KOPT-K1 (cell line): Measurements from ENCODE around the gene IQCH.

ENCODE experiments used
- H3K27ac ChIP-seq: fragments of 200-600 bp; sonication (generic); 2 replicates; pipeline ENCODE4 v1.5.1; 2016; ENCODE audit warnings: antibody characterized with exemption, mild to moderate bottlenecking, low read depth, low read length; ENCODE audit not compliant: poor library complexity, severe bottlenecking
- H3K36me3 ChIP-seq: fragments of 200-600 bp; sonication (generic); 2 replicates; pipeline ENCODE4 v1.5.1; 2017; ENCODE audit warnings: antibody characterized with exemption, mild to moderate bottlenecking, low read length, moderate library complexity; ENCODE audit not compliant: insufficient read depth
- H3K9me3 ChIP-seq: fragments of 200-600 bp; sonication (generic); 2 replicates; pipeline ENCODE4 v1.5.1; 2017; ENCODE audit warnings: antibody characterized with exemption, low read length, mild to moderate bottlenecking; ENCODE audit not compliant: insufficient read depth, poor library complexity, severe bottlenecking

IQCH gene

GRCh38 chr15:67254238-67255175 is at the start of gene IQCH, which contains the start of gene AAGAB:
TSS of gene IQCH (plus strand) at chr15:67254786. CDS start at chr15:67254897, 111 bp downstream.
TSS of gene AAGAB (minus strand) at chr15:67254661. CDS start at chr15:67254631, 30 bp downstream.
- H3K36me3 ChIP-seq: no peaks in the 10 kb centered on the region; the same call in 1 of the 2 replicates
- no peaks in the 10 kb centered on the region for H3K9me3 ChIP-seq
- H3K27ac ChIP-seq: peak within 1 kb of the TSS; percentile 77

- Histone ChIP-seq H3K9me3 (no peaks in the 10 kb centered on the region), H3K36me3 (peaks cover 62% of the 10 kb centered on the region), H3K27ac (no peak overlapping the region)
Observed at GRCh38 chr15:67207555-67208207, 46.9 kb upstream of the IQCH start.

GRCh38 chr15:67208396-67208795 is 46.2 kb upstream of the IQCH start:
- no peak overlapping the region for H3K27ac ChIP-seq
- peaks cover 57% of the 10 kb centered on the region for H3K36me3 ChIP-seq

GRCh38 chr15:67210555-67211168 is 43.9 kb upstream of the IQCH start:
- H3K9me3 ChIP-seq: no peaks in the 10 kb centered on the region
- H3K27ac ChIP-seq: no peak overlapping the region
- peaks cover 42% of the 10 kb centered on the region for H3K36me3 ChIP-seq

More at GRCh38 chr15:67208396-67208795, 46.2 kb upstream of the IQCH start:
- H3K9me3 ChIP-seq: no peaks in the 10 kb centered on the region

- Histone ChIP-seq H3K27ac (no peak overlapping the region), H3K36me3 (peaks cover 31% of the 10 kb centered on the region), H3K9me3 (no peaks in the 10 kb centered on the region)
Observed at GRCh38 chr15:67212684-67213367, 41.8 kb upstream of the IQCH start.

- Histone ChIP-seq H3K36me3 (peaks cover 23% of the 10 kb centered on the region; the same call in 1 of the 2 replicates), H3K27ac (no peak overlapping the region), H3K9me3 (no peaks in the 10 kb centered on the region)
Observed at GRCh38 chr15:67215102-67215501, 39.5 kb upstream of the IQCH start.

- Histone ChIP-seq H3K27ac (no peak overlapping the region), H3K9me3 (no peaks in the 10 kb centered on the region), H3K36me3 (peaks cover 17% of the 10 kb centered on the region; the same call in 1 of the 2 replicates)
Observed at GRCh38 chr15:67216859-67217258, 37.7 kb upstream of the IQCH start.

- Histone ChIP-seq H3K36me3 (peaks cover 17% of the 10 kb centered on the region; the same call in 1 of the 2 replicates), H3K27ac (no peak overlapping the region), H3K9me3 (no peaks in the 10 kb centered on the region)
Observed at GRCh38 chr15:67218428-67218827, 36.2 kb upstream of the IQCH start.

GRCh38 chr15:67219288-67219687 is 35.3 kb upstream of the IQCH start:
- H3K36me3 ChIP-seq: peaks cover 17% of the 10 kb centered on the region; the same call in 1 of the 2 replicates
- no peak overlapping the region for H3K27ac ChIP-seq
- H3K9me3 ChIP-seq: no peaks in the 10 kb centered on the region

GRCh38 chr15:67224889-67225288 is 29.7 kb upstream of the IQCH start:
- H3K36me3 ChIP-seq: peaks cover 26% of the 10 kb centered on the region
- H3K27ac ChIP-seq: no peak overlapping the region
- H3K9me3 ChIP-seq: no peaks in the 10 kb centered on the region

- Histone ChIP-seq H3K9me3 (no peaks in the 10 kb centered on the region), H3K36me3 (peaks cover 31% of the 10 kb centered on the region), H3K27ac (no peak overlapping the region)
Observed at GRCh38 chr15:67225336-67225735, 29.2 kb upstream of the IQCH start.

- Histone ChIP-seq H3K36me3 (peaks cover 51% of the 10 kb centered on the region), H3K9me3 (no peaks in the 10 kb centered on the region), H3K27ac (no peak overlapping the region)
Observed at GRCh38 chr15:67227431-67227830, 27.2 kb upstream of the IQCH start.

GRCh38 chr15:67227846-67228245 is 26.7 kb upstream of the IQCH start:
- H3K27ac ChIP-seq: no peak overlapping the region

GRCh38 chr15:67228286-67228685 is 26.3 kb upstream of the IQCH start:
- H3K9me3 ChIP-seq: no peaks in the 10 kb centered on the region
- peak overlapping the region; percentile 33 for H3K27ac ChIP-seq
- peaks cover 60% of the 10 kb centered on the region for H3K36me3 ChIP-seq

More at GRCh38 chr15:67227846-67228245, 26.7 kb upstream of the IQCH start:
- H3K36me3 ChIP-seq: peaks cover 55% of the 10 kb centered on the region
- no peaks in the 10 kb centered on the region for H3K9me3 ChIP-seq
